ENCODE data around the gene KDR. TPM values are rescaled to one million over a fixed set of nuclear protein-coding genes. Genes with fewer than 3 reads are reported as not detected.

KDR gene
- total and polyA plus RNA-seq, 10 of the 15 experiments (the other 5 are each of a cell fraction or from before 2014, with no cell fraction given), result 0.04 to 0.13 TPM; not detected in 8

DNA sequence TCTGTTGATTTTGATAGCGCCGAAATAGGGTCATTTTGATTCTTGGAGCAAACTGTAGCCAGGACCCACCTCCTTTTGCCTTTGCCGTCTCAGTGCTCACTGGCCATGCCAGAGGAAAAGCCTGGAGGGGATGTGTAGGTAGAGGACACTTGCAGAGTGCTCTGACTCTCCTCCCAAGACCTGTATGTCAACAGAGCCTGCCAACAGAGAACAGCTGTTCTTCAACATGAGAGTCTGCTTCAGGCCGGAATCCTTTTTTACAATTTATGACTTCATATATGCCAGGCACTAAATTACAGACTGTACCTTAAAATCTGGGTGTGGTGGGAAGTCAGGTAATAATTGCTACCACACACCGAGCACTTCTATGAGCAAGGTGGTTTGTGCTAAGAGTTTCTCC, 94.2 kb downstream of the KDR start:
- H3K4me1 ChIP-seq (ENCODE audit: control insufficient read depth, insufficient read depth, low read length), result no peaks in the 10 kb centered on the region
- no peak for FAIRE-seq
- no peak for ATAC-seq
- no peaks in the 10 kb centered on the region for H3K36me3 ChIP-seq (ENCODE audit: control insufficient read depth in 2 of 2, insufficient read depth in 2 of 2, low read length in 1 of 2)
- no peak for DNase-seq (ENCODE audit: low read depth, low spot score)
- H3K27me3 ChIP-seq (replicated peaks in 1 of 2; ENCODE audit: control insufficient read depth in 2 of 2, insufficient read depth in 2 of 2, low read length in 1 of 2), result no peaks in the 10 kb centered on the region
- CTCF ChIA-PET, result interaction anchor here (1.2 kb wide), 1 partner anchor 60 kb away, joined by 4 read pairs; no protein-coding TSS in a partner anchor
- H3K27ac ChIP-seq (ENCODE audit: control insufficient read depth, insufficient read depth), result no peak overlapping the region
- no TSS peak for BruUV-seq (replicated peaks)
- SMC1A ChIA-PET (ENCODE audit: uncharacterized antibody, unreplicated experiment), result no interaction called here
- no peaks in the 10 kb centered on the region for H4K20me1 ChIP-seq (ENCODE audit: control insufficient read depth, insufficient read depth)
- H3K4me3 ChIP-seq, result no peak overlapping the region
- RAD21 ChIA-PET (ENCODE audit: unreplicated experiment), result no interaction called here
- POLR2A ChIA-PET, result no interaction called here
- no peak overlapping the region for H2AFZ ChIP-seq (ENCODE audit: control insufficient read depth, low read depth, low read length)
- TF ChIP-seq HDGF (IDR thresholded peaks at IDR 0.05) (no peak), NR2C2 (IDR thresholded peaks at IDR 0.05; ENCODE audit: borderline replicate concordance, control insufficient read depth, insufficient read length, low read depth) (no peak), ATF7 (IDR thresholded peaks at IDR 0.05; ENCODE audit: low read depth) (no peak), PML (IDR thresholded peaks at IDR 0.05; ENCODE audit: low read length) (no peak), HCFC1 (IDR thresholded peaks at IDR 0.05; ENCODE audit: low read length) (no peak), YBX1 (IDR thresholded peaks at IDR 0.05) (no peak), BACH1 (IDR thresholded peaks at IDR 0.05; ENCODE audit: borderline replicate concordance) (no peak), MYC (IDR thresholded peaks at IDR 0.05; ENCODE audit: insufficient read depth, insufficient read length, insufficient replicate concordance, low read length, severe bottlenecking) (no peak), ZNF217 (IDR thresholded peaks at IDR 0.05) (no peak), CBX5 (IDR thresholded peaks at IDR 0.05; ENCODE audit: low read depth) (no peak), SIN3A (IDR thresholded peaks at IDR 0.05; ENCODE audit: low read depth, low read length) (no peak), POU2F2 (IDR thresholded peaks at IDR 0.05; ENCODE audit: borderline replicate concordance, low read depth, low read length) (no peak), SMAD5 (IDR thresholded peaks at IDR 0.05; ENCODE audit: low read depth) (no peak), JUND (IDR thresholded peaks at IDR 0.05; ENCODE audit: low read depth, low read length) (no peak), RUNX3 (IDR thresholded peaks at IDR 0.05; ENCODE audit: low read length) (no peak), SREBF1 (IDR thresholded peaks at IDR 0.05; ENCODE audit: low read length) (no peak), RELA (IDR thresholded peaks at IDR 0.05; ENCODE audit: borderline replicate concordance, partially characterized antibody) (no peak)
- TF ChIP-seq, protein P1, sequence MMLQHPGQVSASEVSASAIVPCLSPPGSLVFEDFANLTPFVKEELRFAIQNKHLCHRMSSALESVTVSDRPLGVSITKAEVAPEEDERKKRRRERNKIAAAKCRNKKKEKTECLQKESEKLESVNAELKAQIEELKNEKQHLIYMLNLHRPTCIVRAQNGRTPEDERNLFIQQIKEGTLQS (IDR thresholded peaks at IDR 0.05; ENCODE audit: borderline replicate concordance, extremely low read depth, low read depth, low read length), result no peak
- TF ChIP-seq, protein P2, sequence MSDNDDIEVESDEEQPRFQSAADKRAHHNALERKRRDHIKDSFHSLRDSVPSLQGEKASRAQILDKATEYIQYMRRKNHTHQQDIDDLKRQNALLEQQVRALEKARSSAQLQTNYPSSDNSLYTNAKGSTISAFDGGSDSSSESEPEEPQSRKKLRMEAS (IDR thresholded peaks at IDR 0.05; ENCODE audit: low read depth, low read length), result no peak
- TF ChIP-seq, protein P3, sequence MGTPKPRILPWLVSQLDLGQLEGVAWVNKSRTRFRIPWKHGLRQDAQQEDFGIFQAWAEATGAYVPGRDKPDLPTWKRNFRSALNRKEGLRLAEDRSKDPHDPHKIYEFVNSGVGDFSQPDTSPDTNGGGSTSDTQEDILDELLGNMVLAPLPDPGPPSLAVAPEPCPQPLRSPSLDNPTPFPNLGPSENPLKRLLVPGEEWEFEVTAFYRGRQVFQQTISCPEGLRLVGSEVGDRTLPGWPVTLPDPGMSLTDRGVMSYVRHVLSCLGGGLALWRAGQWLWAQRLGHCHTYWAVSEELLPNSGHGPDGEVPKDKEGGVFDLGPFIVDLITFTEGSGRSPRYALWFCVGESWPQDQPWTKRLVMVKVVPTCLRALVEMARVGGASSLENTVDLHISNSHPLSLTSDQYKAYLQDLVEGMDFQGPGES (IDR thresholded peaks at IDR 0.05), result no peak
- H3K9me3 ChIP-seq (replicated peaks; ENCODE audit: control insufficient read depth, insufficient read depth, low read length), result no peaks in the 10 kb centered on the region
- in situ Hi-C loops (cut with MboI) (no loop called here), intact Hi-C loops (cut with micrococcal nuclease; ENCODE audit: unreplicated experiment) (no loop called here)
- WGBS (ENCODE audit: insufficient coverage, insufficient replicate concordance, low lambda C conversion rate, missing lambda C conversion rate), result 51% methylated on average over 5 of the region's 5 CpGs
- no peak overlapping the region for H3K4me2 ChIP-seq (ENCODE audit: control insufficient read depth, insufficient read depth)
- no peaks in the 10 kb centered on the region for H3K79me2 ChIP-seq (ENCODE audit: control insufficient read depth, insufficient read depth, low read length)
- H3K9ac ChIP-seq (ENCODE audit: control insufficient read depth, insufficient read depth, low read length), result no peak overlapping the region
